ENCODE measurements around the gene JAG1.
"Not testable (repeated sequence)": the region's sequence is repeated elsewhere in the genome, so short reads cannot be mapped to it uniquely, and the experiment has no call there.

The JAG1 gene

DNA sequence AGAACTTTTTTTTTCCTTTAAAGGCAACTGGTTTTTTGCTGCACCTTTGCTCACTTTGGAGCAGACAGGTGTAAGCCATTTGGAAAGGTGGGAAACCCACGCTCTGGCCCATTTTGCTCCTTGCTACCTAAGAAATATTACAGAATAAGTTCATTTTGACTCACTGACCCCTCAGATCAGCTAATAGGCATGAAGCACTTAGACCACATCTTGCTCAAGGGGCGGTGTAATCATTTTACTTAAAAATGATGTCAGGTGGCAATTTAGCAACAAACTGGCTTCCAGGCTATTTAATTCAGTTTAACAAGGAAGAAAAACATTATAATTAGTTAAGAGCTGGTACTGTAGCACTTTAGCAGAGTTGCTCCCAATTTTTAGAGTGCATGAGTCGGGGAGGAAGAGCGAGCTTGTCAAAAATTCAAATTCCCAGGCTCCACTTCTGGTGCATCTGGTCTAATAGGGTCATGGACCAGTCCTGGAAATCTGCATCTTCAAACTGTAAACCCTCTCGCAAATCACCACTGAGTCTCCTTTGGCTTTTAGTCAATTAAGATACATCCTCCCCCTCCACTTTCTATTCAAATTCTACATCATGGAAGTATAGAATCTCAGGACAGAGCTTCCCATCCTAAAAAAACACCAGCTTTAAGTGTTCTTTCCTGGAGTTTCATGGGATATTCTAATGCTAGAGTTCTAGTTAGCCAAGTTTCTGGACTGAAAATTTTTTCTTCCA, 38.2 kb downstream of the JAG1 start:
- DNase-seq: no peak

DNA sequence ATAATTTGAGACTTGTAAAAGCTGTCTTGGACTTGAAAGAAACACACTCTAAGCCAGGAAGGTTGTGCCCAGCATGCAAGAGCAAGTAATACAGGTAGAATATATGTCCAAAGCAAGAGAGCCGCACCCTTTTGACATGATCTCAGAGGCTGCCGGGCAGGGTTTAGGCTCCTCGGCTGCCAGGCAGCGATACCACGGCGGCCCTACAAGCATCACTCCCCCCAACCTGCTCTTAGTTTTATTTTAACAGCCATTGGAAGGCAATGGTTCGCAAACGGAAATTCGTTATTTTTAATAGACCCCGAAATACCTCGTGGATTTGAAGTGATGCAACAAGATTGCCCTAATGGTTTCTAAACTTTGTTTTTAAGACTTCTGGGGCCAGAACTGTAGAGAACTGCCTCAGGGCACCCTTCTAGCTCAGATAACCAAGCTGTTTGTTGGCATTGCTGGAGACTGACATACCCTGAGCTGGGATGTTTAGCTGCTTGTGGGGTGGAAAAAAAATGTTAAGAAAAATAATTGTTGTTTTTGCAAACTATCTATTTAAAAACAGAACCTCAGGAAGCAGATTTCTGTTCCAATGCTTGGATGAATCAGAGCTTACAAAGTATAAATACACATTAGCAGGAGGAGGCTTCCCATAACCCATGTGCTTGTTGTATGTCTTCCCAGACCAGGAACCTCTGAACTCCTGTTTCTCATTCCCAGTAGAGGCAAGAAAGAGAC, 39.0 kb downstream of the JAG1 start:
- no peak for DNase-seq

DNA sequence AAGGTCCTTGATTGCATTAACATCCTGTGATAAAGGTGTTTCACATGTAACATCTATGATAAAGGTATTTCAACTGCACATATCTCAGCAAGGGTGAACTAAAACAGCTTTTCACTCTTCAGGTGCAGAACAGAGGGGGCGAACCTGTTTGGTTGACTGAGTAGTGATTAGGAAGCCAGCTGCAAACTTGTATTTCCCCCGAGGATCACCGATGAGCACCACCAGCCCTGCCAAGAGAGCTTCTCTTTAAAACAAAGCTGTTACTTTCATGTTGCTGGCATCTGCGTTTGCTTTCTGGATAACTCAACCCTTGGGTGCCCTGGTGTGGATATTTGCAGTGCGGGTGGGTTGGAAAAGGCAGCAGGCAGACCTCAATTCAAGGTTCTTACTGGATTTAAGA, 39.6 kb downstream of the JAG1 start:
- DNase-seq: no peak

DNA sequence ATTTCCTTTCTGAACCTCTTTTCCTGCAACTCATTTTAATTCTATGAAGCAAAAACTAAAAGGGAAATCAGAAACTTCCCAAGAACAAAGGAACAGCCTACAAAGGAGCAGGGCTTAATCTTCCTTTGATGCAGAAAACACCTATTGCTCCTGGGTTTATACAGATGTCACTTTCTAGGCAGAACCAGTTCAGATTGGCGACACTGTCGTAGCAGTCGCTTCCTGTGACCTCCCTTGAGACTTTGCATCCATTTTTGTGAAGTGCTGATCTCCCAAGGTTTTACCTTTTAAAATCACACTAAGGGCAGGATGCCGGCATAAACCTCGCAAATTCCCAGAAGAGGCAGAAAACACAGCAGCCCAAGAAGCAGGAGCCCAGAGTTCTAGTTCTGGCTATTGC, 40.1 kb downstream of the JAG1 start:
- DNase-seq: no peak

DNA sequence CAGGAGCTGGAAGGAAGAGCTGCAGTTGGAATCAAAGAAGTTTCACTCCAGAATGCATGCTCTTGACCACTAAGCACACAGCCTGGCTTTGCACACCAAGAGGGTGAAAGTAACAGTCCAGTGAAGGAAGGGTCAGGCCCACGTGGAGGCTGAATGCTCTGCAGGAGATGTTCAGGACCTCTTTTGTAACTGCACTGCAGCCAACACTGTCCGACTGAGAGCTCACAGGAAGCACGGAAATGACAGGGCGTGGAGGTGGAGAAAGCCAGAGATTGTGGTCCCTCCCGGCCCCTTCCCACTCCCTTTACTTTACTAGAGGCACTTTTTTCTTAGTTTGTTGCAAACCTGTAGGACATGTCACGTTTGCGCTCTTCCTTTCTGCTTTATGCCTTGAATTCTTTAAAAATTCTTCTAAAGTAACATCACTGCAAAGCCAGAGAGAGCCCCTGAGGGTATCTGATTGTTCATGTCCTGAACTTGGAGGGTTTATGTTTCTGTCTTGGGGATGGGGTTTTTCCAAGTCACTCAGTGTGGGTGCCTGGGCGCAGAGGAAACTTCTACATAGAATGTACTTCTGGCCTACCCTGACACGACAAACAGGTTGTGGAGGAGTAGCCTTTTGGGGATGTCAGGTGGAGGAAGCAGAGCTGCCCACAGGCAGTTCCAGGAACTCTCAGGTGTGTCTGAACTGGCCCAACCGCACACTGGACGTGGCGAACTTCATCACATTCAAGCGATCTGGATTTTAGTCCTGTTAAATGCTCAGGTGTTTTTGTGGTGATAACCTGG, 40.9 kb downstream of the JAG1 start:
- no peak for DNase-seq

DNA sequence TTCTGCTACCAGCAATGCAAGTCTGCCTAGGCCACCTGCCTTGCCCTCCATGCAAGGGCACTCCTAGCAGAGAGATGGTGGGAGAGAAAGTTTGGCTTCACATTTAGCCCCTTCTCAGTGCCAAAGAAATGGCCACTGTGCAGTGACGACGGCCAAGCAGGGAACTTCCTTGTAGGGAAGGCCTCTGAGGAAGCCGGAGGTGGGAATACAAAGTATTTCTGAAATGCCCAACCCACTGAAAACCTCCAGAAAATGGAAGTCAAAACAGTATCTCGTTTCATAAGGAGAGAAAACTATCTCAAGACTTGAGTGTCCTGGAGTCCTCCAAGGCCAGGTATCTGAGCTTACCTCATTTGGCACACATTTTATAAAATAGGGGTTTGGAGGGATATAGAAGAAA, 42.7 kb downstream of the JAG1 start:
- DNase-seq: no peak

DNA sequence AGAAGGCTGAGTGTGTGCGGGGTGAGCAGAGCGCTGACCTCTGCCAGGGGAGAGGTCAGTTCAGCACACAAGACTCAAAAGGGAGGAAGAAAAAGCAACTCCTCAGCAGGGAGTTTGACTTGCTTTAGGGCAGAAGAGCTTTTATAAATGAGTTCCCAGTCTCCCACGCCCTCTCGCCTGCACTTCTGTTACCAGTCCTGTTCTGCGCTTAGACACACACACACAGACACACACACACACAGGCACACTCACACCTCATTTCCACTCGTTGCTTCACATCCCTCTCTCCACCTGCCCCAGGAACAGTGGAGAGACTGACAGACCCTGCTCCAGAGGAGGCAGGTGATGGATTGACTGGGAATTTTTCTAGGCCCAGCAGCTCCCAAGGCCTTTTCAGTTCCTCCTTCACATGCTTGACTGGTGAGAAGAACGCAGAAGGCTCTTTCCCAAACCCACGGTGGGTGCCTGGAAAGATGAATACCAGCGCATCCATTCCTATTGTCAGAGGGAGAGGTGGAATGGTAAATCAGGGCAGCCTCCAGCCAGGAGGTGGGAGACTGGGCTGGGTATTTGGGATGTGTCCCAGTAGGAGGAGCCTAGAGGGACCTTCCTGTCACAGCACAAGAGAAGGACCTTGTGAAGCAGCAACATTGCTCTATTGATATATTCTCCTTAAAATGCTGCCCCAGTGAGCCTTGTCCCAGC, 43.7 kb downstream of the JAG1 start:
- DNase-seq: no peak

DNA sequence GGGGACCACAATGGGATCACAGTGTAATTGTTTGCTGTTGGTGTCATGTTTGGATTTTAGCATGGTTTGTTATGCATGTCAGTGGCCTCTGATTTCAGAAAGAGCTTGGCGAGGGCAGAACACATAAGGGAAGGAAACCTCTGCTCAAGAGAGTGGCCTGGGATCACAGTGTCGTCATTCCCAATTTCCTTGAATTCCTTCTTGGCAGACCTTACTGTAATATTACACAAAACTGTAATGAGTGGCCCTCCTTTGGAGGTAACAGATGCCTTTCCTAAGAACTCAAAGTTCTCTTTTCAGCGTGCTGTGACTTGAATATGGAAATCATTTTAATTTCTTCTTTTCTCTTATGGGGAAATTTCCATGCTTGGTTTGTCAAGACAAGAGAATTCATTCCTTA, 46.9 kb downstream of the JAG1 start:
- DNase-seq: no peak

DNA sequence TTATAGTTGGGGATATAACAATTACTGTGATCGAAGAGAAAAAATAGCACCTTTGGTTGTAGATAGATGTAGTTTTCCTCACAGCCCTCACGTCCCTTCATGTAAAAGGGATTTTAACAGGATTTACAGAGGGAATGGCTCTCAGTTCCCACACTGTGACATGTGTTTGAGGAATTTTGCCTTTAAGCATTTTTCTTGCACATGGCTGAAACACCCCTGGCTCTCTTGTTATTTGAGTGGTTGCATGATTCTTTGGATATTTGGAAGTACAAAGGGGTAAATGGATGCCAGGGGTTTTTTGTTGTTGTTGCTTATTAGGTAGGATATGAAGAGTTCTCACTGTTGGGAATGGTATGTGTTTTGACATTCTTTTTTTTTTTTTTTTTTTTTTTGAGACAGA, 48.2 kb downstream of the JAG1 start:
- no peak for DNase-seq

DNA sequence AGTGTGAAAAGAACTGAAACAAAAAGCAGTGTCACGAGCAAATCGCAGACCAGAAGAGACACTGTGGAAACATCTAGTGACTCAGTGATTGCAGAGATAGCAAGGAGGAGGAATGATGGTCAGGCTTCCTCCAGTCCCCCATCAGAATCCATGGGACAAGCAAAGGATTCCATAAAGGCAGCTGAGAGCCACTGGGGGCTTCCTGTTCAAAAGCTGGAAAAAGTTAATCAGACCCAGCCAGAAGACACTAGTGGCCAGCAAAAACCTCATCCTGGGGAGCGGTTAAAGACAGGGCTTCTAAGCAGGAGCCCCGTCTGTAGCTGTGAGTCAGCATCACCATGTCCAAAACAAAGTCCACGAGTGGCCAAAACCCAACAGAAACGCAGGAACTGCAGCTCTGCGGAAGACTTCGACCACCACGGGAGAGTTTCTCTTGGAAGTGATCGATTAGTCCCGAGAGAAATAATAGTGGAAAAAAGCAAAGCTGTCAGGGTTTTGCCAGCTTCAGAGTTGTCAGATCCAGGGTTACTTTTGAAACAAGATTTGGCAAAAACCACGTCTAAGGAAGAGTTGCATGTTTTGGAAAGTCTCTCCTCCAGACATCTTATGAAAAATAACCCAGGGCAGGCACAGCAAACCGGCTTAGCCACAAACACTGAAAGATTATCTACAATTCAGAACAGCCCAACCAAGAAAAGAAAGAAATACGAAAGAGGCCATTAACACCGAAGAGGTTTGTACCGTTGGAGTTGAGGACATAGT, 51.0 kb downstream of the JAG1 start:
- no peak for DNase-seq

DNA sequence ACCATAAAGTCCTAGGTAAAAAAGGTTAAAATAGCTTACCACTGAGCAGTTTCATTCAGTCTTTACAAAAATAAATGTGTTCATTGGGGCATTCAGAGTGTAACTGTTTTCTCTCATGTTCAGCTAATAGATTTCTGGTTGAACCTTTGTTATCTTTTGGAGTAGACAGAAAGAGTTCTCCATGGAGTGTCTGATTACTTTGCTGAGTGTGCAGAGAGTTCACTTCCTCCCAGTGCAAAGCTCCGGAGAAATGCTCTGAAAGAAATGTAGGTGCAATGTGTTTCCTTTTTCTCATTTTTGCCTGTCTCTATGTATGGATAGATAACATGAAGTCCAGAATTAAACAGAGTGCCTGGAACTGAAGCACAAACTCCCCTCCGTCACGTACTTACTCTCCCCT, 52.6 kb downstream of the JAG1 start:
- no peak for DNase-seq

DNA sequence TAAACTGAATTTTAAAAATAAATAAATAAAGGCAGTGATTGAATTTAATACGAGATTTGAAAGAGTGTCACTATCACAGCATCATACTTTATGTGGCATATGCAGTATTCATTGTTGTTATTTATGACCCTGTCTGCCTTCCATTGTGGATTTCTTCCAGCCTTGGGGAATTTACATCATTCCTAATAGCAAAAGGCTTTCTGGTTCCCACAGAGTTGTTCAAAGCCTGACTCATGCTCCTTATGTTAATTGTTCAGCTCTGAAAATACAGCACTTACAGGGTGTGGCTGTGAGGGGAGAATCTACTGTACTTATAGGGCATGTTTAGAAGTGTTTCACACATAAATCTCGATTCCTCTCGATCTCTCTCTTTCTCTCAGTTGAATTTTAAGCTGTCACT, 54.4 kb downstream of the JAG1 start:
- DNase-seq: no peak

DNA sequence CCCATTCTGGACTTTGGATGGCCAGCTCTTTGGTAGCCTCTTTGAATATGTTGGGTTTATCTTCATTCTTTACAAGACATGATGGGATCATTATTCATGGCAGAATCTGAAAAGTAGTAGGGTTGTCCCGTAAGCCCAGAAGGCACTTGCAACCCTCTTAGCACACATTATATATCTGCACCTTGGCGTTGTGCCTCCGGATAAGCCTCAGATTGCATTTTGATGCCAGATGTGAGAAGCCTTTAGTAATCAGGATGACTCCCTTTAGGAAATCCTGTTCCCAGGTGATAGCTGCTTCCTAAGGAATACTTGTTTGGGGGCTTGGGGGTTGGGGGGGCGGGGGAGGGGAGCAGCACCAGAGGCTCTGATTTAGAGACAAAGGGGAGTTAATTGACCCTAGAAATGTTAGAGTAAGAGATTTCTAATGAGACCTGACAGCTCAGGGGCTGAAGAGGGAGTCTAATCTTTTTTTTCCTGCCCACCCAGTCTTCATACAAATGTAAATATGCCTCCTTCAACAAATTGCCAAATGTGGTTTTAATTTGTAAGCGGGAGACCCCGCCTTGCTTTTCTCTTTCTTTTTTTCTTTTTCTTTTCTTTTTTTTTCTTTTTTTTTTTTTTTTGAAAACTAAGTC, 55.1 kb downstream of the JAG1 start:
- DNase-seq: no peak

DNA sequence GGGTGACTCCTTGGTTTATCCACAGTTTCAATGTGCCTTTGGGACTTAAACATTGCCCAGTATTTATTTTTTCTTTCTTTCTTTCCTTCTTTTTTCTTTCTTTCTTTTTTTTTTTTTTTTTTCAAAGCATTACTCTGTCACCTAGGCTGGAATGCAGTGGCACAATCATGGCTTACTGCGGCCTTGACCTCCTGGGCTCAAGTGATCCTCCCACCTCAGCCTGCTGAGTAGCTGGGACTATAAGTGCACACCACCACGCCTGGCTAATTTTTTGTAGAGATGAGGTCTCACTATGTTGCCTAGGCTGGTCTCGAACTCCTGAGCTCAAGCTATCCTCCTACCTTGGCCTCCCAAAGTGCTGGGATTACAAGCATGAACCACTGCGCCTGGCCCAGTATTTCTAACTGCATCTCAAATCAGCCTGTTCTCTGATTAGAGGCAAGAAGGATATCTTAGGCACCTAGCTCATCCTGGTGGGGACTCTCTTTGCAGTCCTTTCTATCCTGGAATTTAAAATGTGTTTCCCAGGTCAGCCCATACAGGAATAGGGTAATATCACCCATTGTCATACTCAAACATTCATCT, 56.2 kb downstream of the JAG1 start:
- DNase-seq: not testable (repeated sequence)

DNA sequence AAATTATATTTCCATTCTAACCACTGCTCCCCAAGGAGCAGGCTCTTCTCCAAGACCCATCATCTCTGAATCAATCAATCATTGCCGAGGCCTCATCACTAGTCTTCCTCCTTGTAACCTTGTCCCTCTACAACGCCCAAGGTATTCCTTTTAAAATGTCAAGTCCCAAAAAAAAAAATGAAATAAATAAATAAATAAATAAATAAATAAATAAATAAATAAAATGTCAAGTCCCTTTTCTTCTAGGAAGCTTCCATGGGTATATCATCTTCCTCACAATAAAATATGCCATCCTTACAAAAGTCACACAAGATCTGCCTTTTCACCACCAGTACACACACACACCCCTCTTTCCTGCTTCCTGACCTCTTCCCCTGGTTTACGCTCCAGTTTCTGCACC, 57.6 kb downstream of the JAG1 start:
- no peak for DNase-seq

DNA sequence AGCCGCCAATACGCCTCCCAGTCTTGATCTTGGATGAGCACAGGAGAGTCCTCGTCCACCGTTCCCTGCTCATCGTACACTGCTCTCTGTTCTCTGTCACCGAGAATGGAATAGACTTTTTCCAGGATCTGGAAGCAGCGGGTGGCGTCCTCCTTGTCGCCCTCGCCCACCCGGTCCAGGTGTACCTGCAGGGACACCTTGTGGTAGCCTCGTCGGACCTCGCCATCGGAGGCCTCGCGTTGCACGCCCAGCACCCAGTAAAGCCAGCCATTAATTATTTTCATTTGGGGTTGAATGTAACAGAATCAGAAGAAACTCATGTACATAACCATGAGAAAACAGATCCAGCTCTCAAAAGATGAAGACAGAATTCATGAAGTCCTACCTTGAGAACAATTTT, 59.9 kb downstream of the JAG1 start:
- DNase-seq: no peak

DNA sequence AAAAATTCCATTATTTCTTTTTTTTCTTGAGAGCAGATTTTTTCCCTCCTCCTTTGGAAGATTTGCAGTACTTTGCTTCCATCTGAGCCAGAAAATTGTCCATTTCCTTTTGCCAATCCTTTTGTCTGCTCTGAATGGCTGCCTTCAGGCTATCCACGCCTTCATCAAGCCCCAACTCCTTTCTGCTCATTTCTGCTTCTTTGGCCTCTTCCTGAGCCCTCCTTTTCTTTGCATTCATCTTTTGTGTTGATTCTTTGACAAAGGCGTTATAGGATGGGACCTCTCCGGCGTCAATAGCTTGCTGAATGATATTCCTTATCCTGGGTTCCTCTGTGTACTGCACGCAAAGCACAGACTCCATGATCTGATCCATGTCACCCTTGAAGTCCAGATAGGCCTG, 60.4 kb downstream of the JAG1 start:
- DNase-seq: not testable (repeated sequence)

DNA sequence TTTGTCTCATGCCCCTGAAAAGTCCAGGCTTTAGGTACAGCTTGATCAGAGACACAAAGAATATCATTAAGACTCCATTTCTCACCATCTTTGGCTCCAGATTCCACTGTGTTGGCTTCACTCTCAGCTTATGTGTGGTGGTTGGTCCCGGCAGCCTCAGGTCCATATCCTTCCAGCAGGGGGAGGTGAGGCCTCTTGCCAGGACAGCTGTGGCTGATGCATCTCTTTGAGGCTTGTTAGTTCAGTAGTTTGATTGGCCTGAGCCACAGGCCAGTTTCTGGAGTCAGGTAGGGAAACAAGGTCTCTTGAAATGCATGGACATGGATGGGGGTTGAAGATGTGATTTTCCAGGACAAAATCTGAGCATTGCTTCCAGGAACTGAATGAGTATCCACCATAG, 62.4 kb downstream of the JAG1 start:
- DNase-seq: no peak

DNA sequence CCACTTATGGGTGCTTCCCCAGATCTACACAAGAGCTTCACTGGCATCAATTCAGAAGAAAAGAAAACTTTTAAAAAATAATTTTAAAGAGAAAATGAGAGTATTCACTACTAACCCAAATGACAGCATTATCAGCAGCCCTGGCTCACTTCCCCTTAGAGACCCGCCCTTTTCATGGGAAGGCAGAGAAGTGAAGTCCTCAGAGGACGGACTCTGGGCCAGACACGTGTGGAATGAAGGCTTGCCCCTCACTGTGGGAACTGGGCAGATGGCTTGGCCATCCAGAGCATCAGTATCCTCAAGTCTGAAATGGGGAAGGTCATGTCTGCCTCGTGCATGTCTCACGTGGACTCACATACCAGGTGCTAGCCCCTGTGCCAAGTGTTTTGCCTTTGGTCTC, 63.5 kb downstream of the JAG1 start:
- no peak for DNase-seq

DNA sequence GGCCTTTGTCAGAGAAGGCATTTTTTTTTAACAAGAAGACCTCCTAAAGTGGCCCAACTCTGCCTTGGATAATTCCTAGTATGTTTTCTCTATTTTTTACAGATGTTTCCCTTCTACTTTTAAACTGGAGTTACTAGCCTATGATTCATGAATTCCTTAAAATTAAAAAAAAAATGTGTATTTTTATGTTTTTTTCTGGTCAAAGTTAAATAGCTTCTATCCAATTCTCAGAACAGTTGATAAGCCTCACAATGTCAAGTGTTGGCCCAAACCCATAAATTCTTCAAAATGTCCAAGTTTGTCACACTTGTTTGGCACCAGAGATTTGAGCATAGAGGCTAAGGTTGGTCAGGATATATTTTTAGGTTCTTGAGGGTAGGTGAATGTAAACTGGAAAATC, 64.0 kb downstream of the JAG1 start:
- DNase-seq: no peak

DNA sequence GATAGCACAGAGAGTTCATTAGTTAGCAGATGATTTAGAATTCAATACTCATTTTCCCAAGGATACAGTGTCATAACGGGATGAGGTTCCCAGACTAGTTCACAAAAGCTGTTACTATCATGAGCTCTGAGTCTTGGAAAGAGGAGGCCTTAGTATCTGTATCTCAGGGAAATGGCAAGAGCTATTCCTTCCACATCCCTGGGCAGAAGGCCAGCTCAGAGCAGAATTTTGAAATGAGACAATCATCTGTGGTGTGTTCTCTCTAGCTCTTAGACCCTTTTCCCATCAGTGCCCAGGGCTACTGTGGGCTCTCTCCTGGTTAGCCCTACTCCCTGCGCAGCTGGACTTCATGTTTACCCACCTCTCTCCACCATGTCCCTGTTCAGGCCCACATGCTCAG, 64.5 kb downstream of the JAG1 start:
- no peak for DNase-seq

All from central memory CD4-positive, alpha-beta T cell (primary cell).